GM12891 (cell line): ENCODE results near the gene CSF3.

Experiments used
- PAX5 ChIP-seq: IDR thresholded peaks from 2 replicates; pipeline ENCODE4 v1.6.1; 2011; ENCODE audit warnings: low read length, moderate library complexity, mild to moderate bottlenecking; ENCODE audit not compliant: insufficient read depth, severe bottlenecking
- POLR2A ChIP-seq: IDR thresholded peaks from 2 replicates; pipeline ENCODE4 v1.6.1; 2011; ENCODE audit warnings: low read depth, low read length, control low read depth
- POLR2AphosphoS5 ChIP-seq: IDR thresholded peaks from 2 replicates; pipeline ENCODE4 v1.6.1; 2011; ENCODE audit warnings: low read depth, low read length, control low read depth
- POU2F2 ChIP-seq: IDR thresholded peaks from 2 replicates; pipeline ENCODE4 v1.6.1; 2011; ENCODE audit warnings: low read depth, mild to moderate bottlenecking, control low read depth, low read length, moderate library complexity
- SPI1 ChIP-seq: IDR thresholded peaks from 2 replicates; pipeline ENCODE4 v1.6.1; 2011; ENCODE audit warnings: low read depth, low read length, control low read depth
- TAF1 ChIP-seq: IDR thresholded peaks from 2 replicates; pipeline ENCODE4 v1.6.1; 2011; ENCODE audit warnings: low read depth, low read length, control low read depth

DNA sequence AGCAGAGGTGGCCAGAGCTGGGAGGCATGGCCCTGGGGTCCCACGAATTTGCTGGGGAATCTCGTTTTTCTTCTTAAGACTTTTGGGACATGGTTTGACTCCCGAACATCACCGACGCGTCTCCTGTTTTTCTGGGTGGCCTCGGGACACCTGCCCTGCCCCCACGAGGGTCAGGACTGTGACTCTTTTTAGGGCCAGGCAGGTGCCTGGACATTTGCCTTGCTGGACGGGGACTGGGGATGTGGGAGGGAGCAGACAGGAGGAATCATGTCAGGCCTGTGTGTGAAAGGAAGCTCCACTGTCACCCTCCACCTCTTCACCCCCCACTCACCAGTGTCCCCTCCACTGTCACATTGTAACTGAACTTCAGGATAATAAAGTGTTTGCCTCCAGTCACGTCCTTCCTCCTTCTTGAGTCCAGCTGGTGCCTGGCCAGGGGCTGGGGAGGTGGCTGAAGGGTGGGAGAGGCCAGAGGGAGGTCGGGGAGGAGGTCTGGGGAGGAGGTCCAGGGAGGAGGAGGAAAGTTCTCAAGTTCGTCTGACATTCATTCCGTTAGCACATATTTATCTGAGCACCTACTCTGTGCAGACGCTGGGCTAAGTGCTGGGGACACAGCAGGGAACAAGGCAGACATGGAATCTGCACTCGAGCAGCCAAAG is 2.3 kb downstream of the CSF3 start:
- TF ChIP-seq POLR2AphosphoS5 (no peak), POU2F2 (no peak), POLR2A (no peak), TAF1 (no peak), SPI1 (no peak), PAX5 (no peak)
